HEK293 (cell line): ENCODE results near the gene ARHGEF7.

Source experiments
- CTCF ChIA-PET: fragments of 350-600 bp; formaldehyde crosslinking; extraction: SDS; loops from one replicate; lab custom pipeline; 2021; ENCODE audit warnings: antibody characterized with exemption; lab: Yijun Ruan, JAX
- POLR2A ChIA-PET: fragments of 300-600 bp; formaldehyde crosslinking; extraction: SDS; loops from one replicate; lab custom pipeline; 2020; ENCODE audit warnings: antibody characterized with exemption, inconsistent platforms; lab: Yijun Ruan, JAX
- H3K27ac ChIP-seq: fragments of 200-500 bp; sonication (Bioruptor generic); 2 replicates; pipeline ENCODE4 v1.5.1; 2014; ENCODE audit warnings: low read depth, low read length, control low read depth, inconsistent platforms; ENCODE audit errors: extremely low read depth
- H3K36me3 ChIP-seq, 2 experiments: fragments of 200-500 bp in 1 of 2; sonication (Bioruptor generic) in 1 of 2; 1 replicate in 1 of 2; 2 replicates in 1 of 2; pipeline ENCODE4 v1.5.1; 2014 to 2017; ENCODE audit warnings: inconsistent platforms in 2 of 2, low read length in 2 of 2; ENCODE audit not compliant: control insufficient read depth in 2 of 2, insufficient read depth in 1 of 2
- H3K4me1 ChIP-seq: fragments of 200-500 bp; sonication (Bioruptor generic); 2 replicates; pipeline ENCODE4 v1.5.1; 2014; ENCODE audit warnings: mild to moderate bottlenecking, low read length, inconsistent platforms; ENCODE audit not compliant: control insufficient read depth, insufficient read depth
- H3K4me3 ChIP-seq: 2 replicates; pipeline ENCODE4 v1.5.1; 2011; ENCODE audit warnings: low read depth, mild to moderate bottlenecking, control low read depth, low read length, moderate library complexity
- H3K9me3 ChIP-seq: fragments of 200-500 bp; sonication (Bioruptor generic); 2 replicates; pipeline ENCODE4 v1.5.1; 2014; ENCODE audit warnings: low read depth, low read length, inconsistent platforms; ENCODE audit not compliant: control insufficient read depth, insufficient read depth
- HOXC10 ChIP-seq: sonication (generic); formaldehyde crosslinking; IDR thresholded peaks from 2 replicates; pipeline ENCODE4 v1.8.1; 2023; ENCODE audit warnings: mild to moderate bottlenecking, missing genetic modification reagents
- KLF7 ChIP-seq: fragments of 450-650 bp; formaldehyde crosslinking; IDR thresholded peaks from 2 replicates; pipeline ENCODE4 v1.5.1; 2016; ENCODE audit warnings: missing biosample characterization, missing genetic modification characterization, borderline replicate concordance
- SALL2 ChIP-seq: fragments of 450-650 bp; formaldehyde crosslinking; IDR thresholded peaks from 2 replicates; pipeline ENCODE4 v1.5.0; 2017; ENCODE audit warnings: missing biosample characterization, mild to moderate bottlenecking, missing genetic modification characterization, borderline replicate concordance
- TCF7L2 ChIP-seq: IDR thresholded peaks from 2 replicates; pipeline ENCODE4 v1.6.1; 2011; ENCODE audit warnings: low read depth, mild to moderate bottlenecking, inconsistent platforms, low read length, moderate library complexity, borderline replicate concordance
- ZNF10 ChIP-seq: fragments of 450-650 bp; formaldehyde crosslinking; IDR thresholded peaks from 2 replicates; pipeline ENCODE4 v1.5.1; 2017; ENCODE audit warnings: missing biosample characterization, missing genetic modification characterization
- ZNF157 ChIP-seq: fragments of 450-650 bp; formaldehyde crosslinking; IDR thresholded peaks from 2 replicates; pipeline ENCODE4 v1.5.1; 2016; ENCODE audit warnings: missing biosample characterization, missing genetic modification characterization
- ZNF184 ChIP-seq: fragments of 450-650 bp; IDR thresholded peaks from 2 replicates; pipeline ENCODE4 v1.5.1; 2018; ENCODE audit warnings: missing biosample characterization, mild to moderate bottlenecking, missing genetic modification characterization
- ZNF19 ChIP-seq: fragments of 450-650 bp; formaldehyde crosslinking; IDR thresholded peaks from 2 replicates; pipeline ENCODE4; 2016; ENCODE audit warnings: missing biosample characterization, missing genetic modification characterization, low read depth
- ZNF596 ChIP-seq: fragments of 450-650 bp; IDR thresholded peaks from 2 replicates; pipeline ENCODE4 v1.5.0; 2018; ENCODE audit warnings: missing biosample characterization, mild to moderate bottlenecking, missing genetic modification characterization, moderate library complexity
- ZNF629 ChIP-seq: fragments of 450-650 bp; formaldehyde crosslinking; IDR thresholded peaks from 2 replicates; pipeline ENCODE4 v1.5.1; 2017; ENCODE audit warnings: missing biosample characterization, missing genetic modification characterization
- TF ChIP-seq, protein P1 (sequence below): fragments of 450-650 bp; formaldehyde crosslinking; conservative IDR thresholded peaks from 2 replicates; pipeline ENCODE4 v1.5.1; 2016; ENCODE audit warnings: low read depth, missing biosample characterization, missing genetic modification characterization
- TF ChIP-seq, protein P2 (sequence below): fragments of 450-650 bp; formaldehyde crosslinking; IDR thresholded peaks from 2 replicates; pipeline ENCODE4 v1.5.1; 2016; ENCODE audit warnings: missing biosample characterization, missing genetic modification characterization
- TF ChIP-seq, protein P3 (sequence below): fragments of 450-650 bp; formaldehyde crosslinking; IDR thresholded peaks from 2 replicates; pipeline ENCODE4; 2016; ENCODE audit warnings: missing biosample characterization, missing genetic modification characterization
- TF ChIP-seq, protein P4 (sequence below): fragments of 450-650 bp; IDR thresholded peaks from 2 replicates; pipeline ENCODE4 v1.5.1; 2018; ENCODE audit warnings: missing biosample characterization, missing genetic modification characterization
- TF ChIP-seq, protein P5 (sequence below): fragments of 450-650 bp; formaldehyde crosslinking; IDR thresholded peaks from 2 replicates; pipeline ENCODE4 v1.5.1; 2017; ENCODE audit warnings: missing biosample characterization, mild to moderate bottlenecking, missing genetic modification characterization, moderate library complexity
- TF ChIP-seq, protein P6 (sequence below): fragments of 450-650 bp; formaldehyde crosslinking; IDR thresholded peaks from 2 replicates; pipeline ENCODE4 v1.5.1; 2017; ENCODE audit warnings: missing biosample characterization, missing genetic modification characterization

ARHGEF7 gene

DNA sequence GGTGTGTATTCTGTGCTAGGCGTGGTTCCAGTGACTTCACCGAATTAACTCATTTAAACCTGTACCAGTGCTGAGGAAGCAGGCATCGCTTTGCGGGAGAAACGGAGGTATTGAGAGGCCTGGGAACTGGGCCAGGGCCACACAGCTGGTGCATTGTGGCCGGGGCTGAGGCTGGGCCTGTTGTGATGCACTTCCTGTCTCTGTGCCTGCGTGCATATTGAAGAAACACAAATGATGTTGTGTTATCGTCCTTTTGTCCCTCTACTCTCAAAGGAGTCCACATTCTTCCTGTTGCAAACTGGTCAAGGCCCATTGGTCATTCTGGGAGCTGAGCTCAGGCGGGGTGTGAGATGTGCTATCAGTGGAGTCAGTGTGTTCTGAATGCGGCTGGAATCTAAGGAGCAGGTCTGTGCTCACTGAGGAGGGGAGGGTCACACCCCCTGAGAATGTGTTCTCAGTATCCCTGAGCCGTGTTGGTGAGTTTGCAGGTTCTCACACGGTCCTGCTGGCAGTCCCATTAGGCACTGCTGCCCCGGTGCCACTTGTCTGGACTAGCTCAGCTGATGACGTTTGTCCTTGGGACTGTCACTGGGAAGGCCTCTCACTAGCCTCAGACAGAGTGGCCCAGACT is 62.1 kb downstream of the ARHGEF7 start (continued):
- TF ChIP-seq, protein P1, sequence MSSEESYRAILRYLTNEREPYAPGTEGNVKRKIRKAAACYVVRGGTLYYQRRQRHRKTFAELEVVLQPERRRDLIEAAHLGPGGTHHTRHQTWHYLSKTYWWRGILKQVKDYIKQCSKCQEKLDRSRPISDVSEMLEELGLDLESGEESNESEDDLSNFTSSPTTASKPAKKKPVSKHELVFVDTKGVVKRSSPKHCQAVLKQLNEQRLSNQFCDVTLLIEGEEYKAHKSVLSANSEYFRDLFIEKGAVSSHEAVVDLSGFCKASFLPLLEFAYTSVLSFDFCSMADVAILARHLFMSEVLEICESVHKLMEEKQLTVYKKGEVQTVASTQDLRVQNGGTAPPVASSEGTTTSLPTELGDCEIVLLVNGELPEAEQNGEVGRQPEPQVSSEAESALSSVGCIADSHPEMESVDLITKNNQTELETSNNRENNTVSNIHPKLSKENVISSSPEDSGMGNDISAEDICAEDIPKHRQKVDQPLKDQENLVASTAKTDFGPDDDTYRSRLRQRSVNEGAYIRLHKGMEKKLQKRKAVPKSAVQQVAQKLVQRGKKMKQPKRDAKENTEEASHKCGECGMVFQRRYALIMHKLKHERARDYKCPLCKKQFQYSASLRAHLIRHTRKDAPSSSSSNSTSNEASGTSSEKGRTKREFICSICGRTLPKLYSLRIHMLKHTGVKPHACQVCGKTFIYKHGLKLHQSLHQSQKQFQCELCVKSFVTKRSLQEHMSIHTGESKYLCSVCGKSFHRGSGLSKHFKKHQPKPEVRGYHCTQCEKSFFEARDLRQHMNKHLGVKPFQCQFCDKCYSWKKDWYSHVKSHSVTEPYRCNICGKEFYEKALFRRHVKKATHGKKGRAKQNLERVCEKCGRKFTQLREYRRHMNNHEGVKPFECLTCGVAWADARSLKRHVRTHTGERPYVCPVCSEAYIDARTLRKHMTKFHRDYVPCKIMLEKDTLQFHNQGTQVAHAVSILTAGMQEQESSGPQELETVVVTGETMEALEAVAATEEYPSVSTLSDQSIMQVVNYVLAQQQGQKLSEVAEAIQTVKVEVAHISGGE, result no peak
- TF ChIP-seq ZNF184 (tag by site-specific recombination) (no peak), ZNF157 (tag by site-specific recombination) (no peak), ZNF629 (tag by site-specific recombination) (no peak), SALL2 (no peak), ZNF596 (tag by site-specific recombination) (no peak), ZNF10 (tag by site-specific recombination) (no peak)
- TF ChIP-seq, protein P2, sequence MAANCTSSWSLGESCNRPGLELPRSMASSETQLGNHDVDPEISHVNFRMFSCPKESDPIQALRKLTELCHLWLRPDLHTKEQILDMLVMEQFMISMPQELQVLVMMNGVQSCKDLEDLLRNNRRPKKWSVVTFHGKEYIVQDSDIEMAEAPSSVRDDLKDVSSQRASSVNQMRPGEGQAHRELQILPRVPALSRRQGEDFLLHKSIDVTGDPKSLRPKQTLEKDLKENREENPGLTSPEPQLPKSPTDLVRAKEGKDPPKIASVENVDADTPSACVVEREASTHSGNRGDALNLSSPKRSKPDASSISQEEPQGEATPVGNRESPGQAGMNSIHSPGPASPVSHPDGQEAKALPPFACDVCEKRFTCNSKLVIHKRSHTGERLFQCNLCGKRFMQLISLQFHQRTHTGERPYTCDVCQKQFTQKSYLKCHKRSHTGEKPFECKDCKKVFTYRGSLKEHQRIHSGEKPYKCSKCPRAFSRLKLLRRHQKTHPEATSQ (tag by site-specific recombination), result no peak

DNA sequence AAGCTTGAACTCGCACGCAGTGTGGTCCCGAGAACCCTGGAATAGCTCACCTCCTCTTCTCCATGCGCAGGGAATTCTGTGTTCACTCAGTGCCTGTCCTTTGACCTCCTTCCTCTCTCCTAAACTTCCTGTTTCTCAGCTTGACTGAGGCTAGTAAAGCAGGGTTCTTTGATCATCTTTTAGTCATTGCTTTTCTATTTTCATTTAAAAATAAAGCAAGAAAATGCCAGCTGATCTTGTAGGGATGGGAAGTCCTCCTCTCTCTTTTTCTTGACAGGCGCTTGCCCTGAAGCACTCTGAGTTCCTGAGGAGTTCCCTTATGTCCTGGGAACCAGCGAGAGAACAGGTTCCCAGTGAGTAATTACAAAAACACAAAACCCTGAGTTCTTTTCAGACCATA is 62.8 kb downstream of the ARHGEF7 start:
- H3K4me3 ChIP-seq, result no peak overlapping the region
- H3K27ac ChIP-seq, result no peak overlapping the region
- ChIA-PET CTCF (no interaction called here), POLR2A (no interaction called here)
- H3K4me1 ChIP-seq, result no peaks in the 10 kb centered on the region
- TF ChIP-seq HOXC10, result no peak
- TF ChIP-seq, protein P3, sequence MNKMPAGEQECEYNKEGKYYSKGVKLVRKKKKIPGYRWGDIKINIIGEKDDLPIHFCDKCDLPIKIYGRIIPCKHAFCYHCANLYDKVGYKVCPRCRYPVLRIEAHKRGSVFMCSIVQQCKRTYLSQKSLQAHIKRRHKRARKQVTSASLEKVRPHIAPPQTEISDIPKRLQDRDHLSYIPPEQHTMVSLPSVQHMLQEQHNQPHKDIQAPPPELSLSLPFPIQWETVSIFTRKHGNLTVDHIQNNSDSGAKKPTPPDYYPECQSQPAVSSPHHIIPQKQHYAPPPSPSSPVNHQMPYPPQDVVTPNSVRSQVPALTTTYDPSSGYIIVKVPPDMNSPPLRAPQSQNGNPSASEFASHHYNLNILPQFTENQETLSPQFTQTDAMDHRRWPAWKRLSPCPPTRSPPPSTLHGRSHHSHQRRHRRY (tag by site-specific recombination), result no peak
- TF ChIP-seq, protein P4, sequence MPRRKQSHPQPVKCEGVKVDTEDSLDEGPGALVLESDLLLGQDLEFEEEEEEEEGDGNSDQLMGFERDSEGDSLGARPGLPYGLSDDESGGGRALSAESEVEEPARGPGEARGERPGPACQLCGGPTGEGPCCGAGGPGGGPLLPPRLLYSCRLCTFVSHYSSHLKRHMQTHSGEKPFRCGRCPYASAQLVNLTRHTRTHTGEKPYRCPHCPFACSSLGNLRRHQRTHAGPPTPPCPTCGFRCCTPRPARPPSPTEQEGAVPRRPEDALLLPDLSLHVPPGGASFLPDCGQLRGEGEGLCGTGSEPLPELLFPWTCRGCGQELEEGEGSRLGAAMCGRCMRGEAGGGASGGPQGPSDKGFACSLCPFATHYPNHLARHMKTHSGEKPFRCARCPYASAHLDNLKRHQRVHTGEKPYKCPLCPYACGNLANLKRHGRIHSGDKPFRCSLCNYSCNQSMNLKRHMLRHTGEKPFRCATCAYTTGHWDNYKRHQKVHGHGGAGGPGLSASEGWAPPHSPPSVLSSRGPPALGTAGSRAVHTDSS (tag by site-specific recombination), result no peak
- TF ChIP-seq, protein P5, sequence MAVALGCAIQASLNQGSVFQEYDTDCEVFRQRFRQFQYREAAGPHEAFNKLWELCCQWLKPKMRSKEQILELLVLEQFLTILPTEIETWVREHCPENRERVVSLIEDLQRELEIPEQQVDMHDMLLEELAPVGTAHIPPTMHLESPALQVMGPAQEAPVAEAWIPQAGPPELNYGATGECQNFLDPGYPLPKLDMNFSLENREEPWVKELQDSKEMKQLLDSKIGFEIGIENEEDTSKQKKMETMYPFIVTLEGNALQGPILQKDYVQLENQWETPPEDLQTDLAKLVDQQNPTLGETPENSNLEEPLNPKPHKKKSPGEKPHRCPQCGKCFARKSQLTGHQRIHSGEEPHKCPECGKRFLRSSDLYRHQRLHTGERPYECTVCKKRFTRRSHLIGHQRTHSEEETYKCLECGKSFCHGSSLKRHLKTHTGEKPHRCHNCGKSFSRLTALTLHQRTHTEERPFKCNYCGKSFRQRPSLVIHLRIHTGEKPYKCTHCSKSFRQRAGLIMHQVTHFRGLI (tag by site-specific recombination), result no peak
- TF ChIP-seq KLF7 (tag by site-specific recombination), result no peak
- no peak for TF ChIP-seq ZNF19 (tag by site-specific recombination)
- TF ChIP-seq, protein P6, sequence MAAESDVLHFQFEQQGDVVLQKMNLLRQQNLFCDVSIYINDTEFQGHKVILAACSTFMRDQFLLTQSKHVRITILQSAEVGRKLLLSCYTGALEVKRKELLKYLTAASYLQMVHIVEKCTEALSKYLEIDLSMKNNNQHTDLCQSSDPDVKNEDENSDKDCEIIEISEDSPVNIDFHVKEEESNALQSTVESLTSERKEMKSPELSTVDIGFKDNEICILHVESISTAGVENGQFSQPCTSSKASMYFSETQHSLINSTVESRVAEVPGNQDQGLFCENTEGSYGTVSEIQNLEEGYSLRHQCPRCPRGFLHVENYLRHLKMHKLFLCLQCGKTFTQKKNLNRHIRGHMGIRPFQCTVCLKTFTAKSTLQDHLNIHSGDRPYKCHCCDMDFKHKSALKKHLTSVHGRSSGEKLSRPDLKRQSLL (tag by site-specific recombination), result no peak
- no peak for TF ChIP-seq TCF7L2
- H3K9me3 ChIP-seq, result no peaks in the 10 kb centered on the region
- H3K36me3 ChIP-seq, result peaks cover 0 to 4% of the 10 kb centered on the region in 2 experiments; a peak in 1 of 3 replicates
